ENCODE results near the gene PCDH12. TPM values are rescaled to one million over a fixed set of nuclear protein-coding genes. Genes with fewer than 3 reads are reported as not detected.

PCDH12 gene
- total and polyA plus RNA-seq, 2 of the 8 experiments (the other 6 are each of a cell fraction or from before 2014, with no cell fraction given): 0.06 to 0.17 TPM

DNA sequence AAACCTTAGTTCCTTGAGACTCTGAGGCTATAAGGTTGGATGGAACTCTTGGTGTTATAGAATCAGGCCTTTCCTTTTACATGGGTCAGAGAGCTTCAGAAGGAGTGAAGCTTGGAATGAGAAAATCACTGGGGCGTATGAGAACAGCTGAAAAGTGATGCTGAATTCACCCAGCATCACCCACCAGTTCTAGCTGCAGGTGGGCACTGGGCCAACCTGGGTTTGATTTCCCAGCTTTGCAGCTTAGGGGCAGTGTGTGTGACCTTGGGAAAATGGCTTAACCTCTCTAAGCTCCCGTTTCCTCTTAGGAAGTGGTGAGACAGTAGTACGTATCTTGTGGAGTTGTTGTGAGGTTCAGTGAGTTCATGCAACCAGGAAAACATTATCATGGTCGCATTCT lies 10.7 kb downstream of the PCDH12 start (continued):
- TF ChIP-seq, protein P1, sequence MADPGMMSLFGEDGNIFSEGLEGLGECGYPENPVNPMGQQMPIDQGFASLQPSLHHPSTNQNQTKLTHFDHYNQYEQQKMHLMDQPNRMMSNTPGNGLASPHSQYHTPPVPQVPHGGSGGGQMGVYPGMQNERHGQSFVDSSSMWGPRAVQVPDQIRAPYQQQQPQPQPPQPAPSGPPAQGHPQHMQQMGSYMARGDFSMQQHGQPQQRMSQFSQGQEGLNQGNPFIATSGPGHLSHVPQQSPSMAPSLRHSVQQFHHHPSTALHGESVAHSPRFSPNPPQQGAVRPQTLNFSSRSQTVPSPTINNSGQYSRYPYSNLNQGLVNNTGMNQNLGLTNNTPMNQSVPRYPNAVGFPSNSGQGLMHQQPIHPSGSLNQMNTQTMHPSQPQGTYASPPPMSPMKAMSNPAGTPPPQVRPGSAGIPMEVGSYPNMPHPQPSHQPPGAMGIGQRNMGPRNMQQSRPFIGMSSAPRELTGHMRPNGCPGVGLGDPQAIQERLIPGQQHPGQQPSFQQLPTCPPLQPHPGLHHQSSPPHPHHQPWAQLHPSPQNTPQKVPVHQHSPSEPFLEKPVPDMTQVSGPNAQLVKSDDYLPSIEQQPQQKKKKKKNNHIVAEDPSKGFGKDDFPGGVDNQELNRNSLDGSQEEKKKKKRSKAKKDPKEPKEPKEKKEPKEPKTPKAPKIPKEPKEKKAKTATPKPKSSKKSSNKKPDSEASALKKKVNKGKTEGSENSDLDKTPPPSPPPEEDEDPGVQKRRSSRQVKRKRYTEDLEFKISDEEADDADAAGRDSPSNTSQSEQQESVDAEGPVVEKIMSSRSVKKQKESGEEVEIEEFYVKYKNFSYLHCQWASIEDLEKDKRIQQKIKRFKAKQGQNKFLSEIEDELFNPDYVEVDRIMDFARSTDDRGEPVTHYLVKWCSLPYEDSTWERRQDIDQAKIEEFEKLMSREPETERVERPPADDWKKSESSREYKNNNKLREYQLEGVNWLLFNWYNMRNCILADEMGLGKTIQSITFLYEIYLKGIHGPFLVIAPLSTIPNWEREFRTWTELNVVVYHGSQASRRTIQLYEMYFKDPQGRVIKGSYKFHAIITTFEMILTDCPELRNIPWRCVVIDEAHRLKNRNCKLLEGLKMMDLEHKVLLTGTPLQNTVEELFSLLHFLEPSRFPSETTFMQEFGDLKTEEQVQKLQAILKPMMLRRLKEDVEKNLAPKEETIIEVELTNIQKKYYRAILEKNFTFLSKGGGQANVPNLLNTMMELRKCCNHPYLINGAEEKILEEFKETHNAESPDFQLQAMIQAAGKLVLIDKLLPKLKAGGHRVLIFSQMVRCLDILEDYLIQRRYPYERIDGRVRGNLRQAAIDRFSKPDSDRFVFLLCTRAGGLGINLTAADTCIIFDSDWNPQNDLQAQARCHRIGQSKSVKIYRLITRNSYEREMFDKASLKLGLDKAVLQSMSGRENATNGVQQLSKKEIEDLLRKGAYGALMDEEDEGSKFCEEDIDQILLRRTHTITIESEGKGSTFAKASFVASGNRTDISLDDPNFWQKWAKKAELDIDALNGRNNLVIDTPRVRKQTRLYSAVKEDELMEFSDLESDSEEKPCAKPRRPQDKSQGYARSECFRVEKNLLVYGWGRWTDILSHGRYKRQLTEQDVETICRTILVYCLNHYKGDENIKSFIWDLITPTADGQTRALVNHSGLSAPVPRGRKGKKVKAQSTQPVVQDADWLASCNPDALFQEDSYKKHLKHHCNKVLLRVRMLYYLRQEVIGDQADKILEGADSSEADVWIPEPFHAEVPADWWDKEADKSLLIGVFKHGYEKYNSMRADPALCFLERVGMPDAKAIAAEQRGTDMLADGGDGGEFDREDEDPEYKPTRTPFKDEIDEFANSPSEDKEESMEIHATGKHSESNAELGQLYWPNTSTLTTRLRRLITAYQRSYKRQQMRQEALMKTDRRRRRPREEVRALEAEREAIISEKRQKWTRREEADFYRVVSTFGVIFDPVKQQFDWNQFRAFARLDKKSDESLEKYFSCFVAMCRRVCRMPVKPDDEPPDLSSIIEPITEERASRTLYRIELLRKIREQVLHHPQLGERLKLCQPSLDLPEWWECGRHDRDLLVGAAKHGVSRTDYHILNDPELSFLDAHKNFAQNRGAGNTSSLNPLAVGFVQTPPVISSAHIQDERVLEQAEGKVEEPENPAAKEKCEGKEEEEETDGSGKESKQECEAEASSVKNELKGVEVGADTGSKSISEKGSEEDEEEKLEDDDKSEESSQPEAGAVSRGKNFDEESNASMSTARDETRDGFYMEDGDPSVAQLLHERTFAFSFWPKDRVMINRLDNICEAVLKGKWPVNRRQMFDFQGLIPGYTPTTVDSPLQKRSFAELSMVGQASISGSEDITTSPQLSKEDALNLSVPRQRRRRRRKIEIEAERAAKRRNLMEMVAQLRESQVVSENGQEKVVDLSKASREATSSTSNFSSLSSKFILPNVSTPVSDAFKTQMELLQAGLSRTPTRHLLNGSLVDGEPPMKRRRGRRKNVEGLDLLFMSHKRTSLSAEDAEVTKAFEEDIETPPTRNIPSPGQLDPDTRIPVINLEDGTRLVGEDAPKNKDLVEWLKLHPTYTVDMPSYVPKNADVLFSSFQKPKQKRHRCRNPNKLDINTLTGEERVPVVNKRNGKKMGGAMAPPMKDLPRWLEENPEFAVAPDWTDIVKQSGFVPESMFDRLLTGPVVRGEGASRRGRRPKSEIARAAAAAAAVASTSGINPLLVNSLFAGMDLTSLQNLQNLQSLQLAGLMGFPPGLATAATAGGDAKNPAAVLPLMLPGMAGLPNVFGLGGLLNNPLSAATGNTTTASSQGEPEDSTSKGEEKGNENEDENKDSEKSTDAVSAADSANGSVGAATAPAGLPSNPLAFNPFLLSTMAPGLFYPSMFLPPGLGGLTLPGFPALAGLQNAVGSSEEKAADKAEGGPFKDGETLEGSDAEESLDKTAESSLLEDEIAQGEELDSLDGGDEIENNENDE (IDR thresholded peaks at IDR 0.05; ENCODE audit: insufficient replicate concordance, low read length): no peak
- TF ChIP-seq BCL11A (IDR thresholded peaks at IDR 0.05; ENCODE audit: low read depth in 2 of 2, low read length in 2 of 2) (no peak), SP2 (IDR thresholded peaks at IDR 0.05; ENCODE audit: low read length) (no peak), YY1 (IDR thresholded peaks at IDR 0.05; ENCODE audit: low read depth, low read length) (no peak), MAX (IDR thresholded peaks at IDR 0.05) (no peak), KDM4A (IDR thresholded peaks at IDR 0.05; ENCODE audit: low read depth, low read length, severe bottlenecking) (no peak)
